CD4-positive, alpha-beta T cell (primary cell): ENCODE data around the gene TTC28. TPM values are rescaled to one million over a fixed set of nuclear protein-coding genes. Genes with fewer than 3 reads are reported as not detected.

Source experiments
- ATAC-seq: fragments of 200-7000 bp; cut with Tn5 transposase; one replicate; pipeline ENCODE4 v1.10.0; 2022; ENCODE audit warnings: mild to moderate bottlenecking; ENCODE audit not compliant: poor library complexity
- CTCF ChIA-PET: fragments of 350-600 bp; sonication (Branson Sonifier 250); formaldehyde crosslinking; loops from one replicate; lab custom pipeline; 2021; ENCODE audit warnings: antibody characterized with exemption, inconsistent platforms; lab: Charles Lee
- POLR2A ChIA-PET: fragments of 350-600 bp; sonication (Branson Sonifier 250); formaldehyde crosslinking; loops from one replicate; lab custom pipeline; 2021; ENCODE audit warnings: antibody characterized with exemption, inconsistent platforms; lab: Charles Lee
- DNase-seq, 14 experiments: peaks; one replicate each; pipeline ENCODE4 v3.0.0-alpha.2; 2013 to 2020; ENCODE audit warnings: mixed read lengths in 2 of 14
- H3K27ac ChIP-seq, 2 donors: one replicate each; pipeline versions ENCODE4 v1.5.1 to v1.7.0; 2013; ENCODE audit warnings: low read length in 2 of 2, low read depth in 1 of 2, mild to moderate bottlenecking in 1 of 2
- H3K27me3 ChIP-seq, 2 experiments: 1 replicate in 1 of 2; 2 replicates in 1 of 2; pipeline versions ENCODE4 v1.6.1 to v1.7.0; 2013; ENCODE audit warnings: low read length in 2 of 2, control low read depth in 1 of 2, mild to moderate bottlenecking in 1 of 2, moderate library complexity in 1 of 2; ENCODE audit not compliant: insufficient read depth in 2 of 2, control insufficient read depth in 1 of 2
- H3K36me3 ChIP-seq: one replicate; pipeline ENCODE4 v1.6.1; 2013; ENCODE audit warnings: low read length, control low read depth; ENCODE audit not compliant: insufficient read depth
- H3K4me1 ChIP-seq: one replicate; pipeline ENCODE4 v1.6.1; 2013; ENCODE audit warnings: low read length, control low read depth; ENCODE audit not compliant: insufficient read depth
- H3K4me3 ChIP-seq: one replicate; pipeline ENCODE4 v1.5.1; 2013; ENCODE audit warnings: mild to moderate bottlenecking, low read length, moderate library complexity
- H3K9me3 ChIP-seq, 2 experiments: 1 replicate in 1 of 2; 2 replicates in 1 of 2; pipeline versions ENCODE4 v1.6.1 to v1.7.0; 2013; ENCODE audit warnings: low read length in 2 of 2, mild to moderate bottlenecking in 2 of 2, control low read depth in 1 of 2, moderate library complexity in 1 of 2; ENCODE audit not compliant: control insufficient read depth in 1 of 2, insufficient read depth in 1 of 2
- H3K27ac Mint-ChIP-seq: one replicate; pipeline ENCODE4 v1.8.0; 2020; ENCODE audit warnings: mixed read lengths
- H3K27me3 Mint-ChIP-seq: one replicate; pipeline ENCODE4 v1.8.0; 2021; ENCODE audit warnings: mixed read lengths
- H3K36me3 Mint-ChIP-seq: one replicate; pipeline ENCODE4 v1.8.0; 2021; ENCODE audit warnings: low read depth, mixed read lengths
- H3K4me1 Mint-ChIP-seq: one replicate; pipeline ENCODE4 v1.8.0; 2021; ENCODE audit warnings: low read depth, mixed read lengths
- H3K4me3 Mint-ChIP-seq: one replicate; pipeline ENCODE4 v1.8.0; 2020; ENCODE audit warnings: mild to moderate bottlenecking, mixed read lengths
- H3K9me3 Mint-ChIP-seq: one replicate; pipeline ENCODE4 v1.8.0; 2020; ENCODE audit warnings: mixed read lengths
- CTCF ChIP-seq: fragments of 200-600 bp; IDR thresholded peaks from one replicate; pipeline ENCODE4 v1.8.0; 2022; ENCODE audit warnings: antibody characterized with exemption, mild to moderate bottlenecking
- intact Hi-C, 2 experiments: fragments of 100-400 bp; cut with DNase I in 1 of 2; cut with micrococcal nuclease in 1 of 2; formaldehyde crosslinking; loops; one replicate each; pipeline versions ENCODE4 v1.15.1 to v1.9.0; 2023 to 2025; cut with DNase I, micrococcal nuclease
- total RNA-seq, 174 experiments: library from RNA in 2 of 174; stranded (reverse) in 2 of 174; gene quantifications; one replicate each; pipeline ENCODE4 v1.2.3 and lab custom pipeline; 2021 to 2026

The TTC28 gene
- total RNA-seq, 2 experiments from 2014 or later, result 4.6 to 5.7 TPM

DNA sequence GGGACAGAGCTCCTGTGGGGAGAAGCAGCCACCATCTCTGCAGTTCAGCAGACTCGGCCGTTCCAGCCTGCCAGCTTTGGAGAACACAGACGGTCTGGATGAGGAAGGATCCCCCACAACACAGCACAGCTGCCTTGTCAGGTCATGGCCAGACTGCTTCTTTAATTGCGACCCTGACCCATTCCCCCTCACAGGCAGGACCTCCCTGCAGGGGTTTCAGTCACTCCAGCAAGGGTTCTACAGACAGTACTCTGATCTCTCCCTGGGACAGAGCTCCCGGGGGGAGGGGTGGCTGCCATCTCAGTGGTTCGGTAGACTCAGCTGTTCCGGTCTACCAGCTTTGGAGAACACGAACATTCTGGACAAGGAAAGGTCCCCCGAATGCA is 173.5 kb downstream of the TTC28 start:
- intact Hi-C loops, result no loop called here
- Histone ChIP-seq H3K4me3 (no peak overlapping the region), H3K9me3 (peaks cover 0 to 5% of the 10 kb centered on the region in 2 experiments), H3K4me1 (no peaks in the 10 kb centered on the region), H3K27me3 (peaks cover 0 to 8% of the 10 kb centered on the region in 2 experiments), H3K27ac (no peak overlapping the region), H3K36me3 (no peaks in the 10 kb centered on the region)
- no peak for DNase-seq
- H3K9me3 Mint-ChIP-seq, result peaks cover 7% of the 10 kb centered on the region
- no peak for TF ChIP-seq CTCF
- POLR2A ChIA-PET, result no interaction called here
- ATAC-seq, result no peak
- no peaks in the 10 kb centered on the region for H3K4me1 Mint-ChIP-seq
- H3K27me3 Mint-ChIP-seq, result peaks cover 30% of the 10 kb centered on the region
- H3K36me3 Mint-ChIP-seq, result no peaks in the 10 kb centered on the region
- CTCF ChIA-PET, result no interaction called here
- H3K4me3 Mint-ChIP-seq, result no peak overlapping the region
- H3K27ac Mint-ChIP-seq, result no peak overlapping the region

DNA sequence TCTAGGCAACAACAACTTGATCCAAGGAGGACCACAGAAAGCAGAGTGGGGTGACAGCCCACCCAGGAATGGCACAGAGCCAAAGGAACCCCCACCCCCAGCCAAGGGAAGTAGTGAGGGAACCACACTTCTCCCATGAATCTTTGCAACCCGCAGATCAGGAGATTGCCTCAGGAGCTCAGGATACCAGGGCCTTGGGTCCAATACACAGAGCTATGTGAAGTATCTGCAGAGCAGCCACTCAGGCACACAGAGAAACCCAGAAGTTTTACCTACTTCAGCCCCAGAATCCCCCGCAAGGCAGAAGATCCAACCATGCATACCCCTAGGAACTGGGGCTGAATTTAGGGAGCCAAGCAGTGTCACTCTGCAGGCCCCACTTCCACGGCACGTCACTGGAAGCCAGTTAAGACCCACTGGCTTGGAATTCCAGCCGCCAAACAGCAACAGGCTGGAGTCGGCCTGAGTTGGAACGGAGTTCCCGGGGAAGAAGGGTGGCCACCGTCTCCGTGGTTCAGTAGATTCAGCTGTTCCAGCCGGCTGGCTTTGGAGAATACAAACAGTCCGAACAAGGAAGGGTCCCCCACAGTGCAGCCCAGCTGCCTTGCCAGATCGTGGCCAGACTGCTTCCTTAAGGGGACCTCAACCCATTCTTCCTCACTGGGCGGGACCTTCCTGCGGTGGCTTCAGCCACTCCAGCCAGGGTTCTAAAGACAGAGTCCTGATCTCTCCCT is 174.1 kb downstream of the TTC28 start:
- Histone ChIP-seq H3K4me1 (no peaks in the 10 kb centered on the region), H3K27me3 (peaks cover 0 to 13% of the 10 kb centered on the region in 2 experiments), H3K9me3 (peaks cover 0 to 5% of the 10 kb centered on the region in 2 experiments), H3K36me3 (no peaks in the 10 kb centered on the region), H3K27ac (no peak overlapping the region), H3K4me3 (no peak overlapping the region)
- peaks cover 7% of the 10 kb centered on the region for H3K9me3 Mint-ChIP-seq
- ATAC-seq (no peak), DNase-seq (no peak)
- intact Hi-C loops, result no loop called here
- no peak overlapping the region for H3K27ac Mint-ChIP-seq
- H3K4me3 Mint-ChIP-seq, result no peak overlapping the region
- peaks cover 32% of the 10 kb centered on the region for H3K27me3 Mint-ChIP-seq
- ChIA-PET CTCF (no interaction called here), POLR2A (no interaction called here)
- no peak for TF ChIP-seq CTCF
- H3K36me3 Mint-ChIP-seq, result no peaks in the 10 kb centered on the region
- H3K4me1 Mint-ChIP-seq, result no peaks in the 10 kb centered on the region

DNA sequence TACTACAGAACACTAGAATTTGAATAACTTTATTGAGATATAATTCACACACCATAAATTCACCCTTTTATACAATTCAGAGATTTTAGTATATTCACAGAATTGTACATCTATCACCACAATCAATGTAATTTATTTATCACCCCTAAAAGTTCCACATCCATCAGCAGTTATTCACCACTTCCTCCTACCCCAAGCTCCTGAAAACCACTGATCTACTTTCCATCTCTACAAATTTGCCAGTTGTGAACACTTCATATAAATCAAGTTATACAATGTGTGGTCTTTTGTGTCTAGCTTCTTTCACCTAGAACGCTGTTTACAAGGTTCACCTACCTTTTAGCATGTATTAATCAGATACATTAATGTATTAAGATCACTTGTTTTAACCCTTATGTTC is 179.6 kb downstream of the TTC28 start:
- CTCF ChIA-PET, result no interaction called here
- TF ChIP-seq CTCF, result no peak
- ATAC-seq, result no peak
- Mint-ChIP-seq H3K9me3 (no peaks in the 10 kb centered on the region), H3K27me3 (peaks cover 35% of the 10 kb centered on the region), H3K36me3 (no peaks in the 10 kb centered on the region), H3K4me3 (no peak overlapping the region), H3K27ac (no peak overlapping the region), H3K4me1 (no peaks in the 10 kb centered on the region)
- no peaks in the 10 kb centered on the region for H3K36me3 ChIP-seq
- intact Hi-C loops, result no loop called here
- no peak overlapping the region for H3K27ac ChIP-seq
- POLR2A ChIA-PET, result interaction anchor here (0.7 kb wide), 1 partner anchor 13 kb away, joined by 3 read pairs; no protein-coding TSS in a partner anchor
- no peak overlapping the region for H3K4me3 ChIP-seq
- no peaks in the 10 kb centered on the region for H3K4me1 ChIP-seq
- no peaks in the 10 kb centered on the region for H3K9me3 ChIP-seq
- peaks cover 2 to 21% of the 10 kb centered on the region in 2 experiments for H3K27me3 ChIP-seq
- DNase-seq, result no peak
